Left ventricle myocardium inferior (tissue), 1 donor: ENCODE results near the gene RNF126. TPM values are rescaled to one million over a fixed set of nuclear protein-coding genes. Genes with fewer than 3 reads are reported as not detected.
"Not testable (repeated sequence)": the region's sequence is repeated elsewhere in the genome, so short reads cannot be mapped to it uniquely, and the experiment has no call there.

Source experiments
- DNase-seq: peaks from one replicate; pipeline ENCODE4 v3.0.0-alpha.2; 2020
- H3K27ac ChIP-seq: fragments of 200-600 bp; replicated peaks from 2 replicates; pipeline ENCODE4 v1.8.0; 2021
- H3K27me3 ChIP-seq: fragments of 200-600 bp; 2 replicates; pipeline ENCODE4 v1.8.0; 2021; ENCODE audit warnings: low read depth
- H3K36me3 ChIP-seq: fragments of 200-600 bp; 2 replicates; pipeline ENCODE4 v1.8.0; 2021
- H3K4me1 ChIP-seq: fragments of 200-600 bp; 2 replicates; pipeline ENCODE4 v1.8.0; 2021
- H3K4me3 ChIP-seq: fragments of 200-600 bp; 2 replicates; pipeline ENCODE4 v1.8.0; 2021; ENCODE audit warnings: mild to moderate bottlenecking, moderate library complexity
- H3K9me3 ChIP-seq: fragments of 200-600 bp; replicated peaks from 2 replicates; pipeline ENCODE4 v1.8.0; 2021
- CTCF ChIP-seq: fragments of 200-600 bp; IDR thresholded peaks from 2 replicates; pipeline ENCODE4 v1.8.0; 2021; ENCODE audit warnings: antibody characterized with exemption, mild to moderate bottlenecking, borderline replicate concordance
- intact Hi-C: fragments of 100-400 bp; cut with micrococcal nuclease; formaldehyde crosslinking; loops from one replicate; pipeline ENCODE4 v1.11.0; 2022
- total RNA-seq: library from RNA; stranded (reverse); fragmentation: NEBNext Ultra II Directional; extraction: Animal tissue kit (Norgen Biotek cat#: 25700); gene quantifications from one replicate; pipeline ENCODE4 v1.2.1, GENCODE V29; 2021
- donor health status: DM: no; HTN: yes; CAD: no; lungs with severe emphysema.

The RNF126 gene
- total RNA-seq, 1 donor from 2014 or later: 25.5 TPM

GRCh38 chr19:633786-634639 is 29.0 kb downstream of the RNF126 start:
- no peaks in the 10 kb centered on the region for H3K9me3 ChIP-seq
- intact Hi-C loops: no loop called here
- no peaks in the 10 kb centered on the region for H3K27me3 ChIP-seq
- peak overlapping the region; percentile 85 for H3K4me3 ChIP-seq
- no peak for DNase-seq
- peaks cover 49% of the 10 kb centered on the region for H3K4me1 ChIP-seq
- H3K36me3 ChIP-seq: peaks cover 13% of the 10 kb centered on the region
- TF ChIP-seq CTCF: no peak
- H3K27ac ChIP-seq: peak overlapping the region; percentile 85

GRCh38 chr19:633068-633785 is 29.8 kb downstream of the RNF126 start, which contains the start of gene POLRMT:
Gene POLRMT, minus strand, starts transcription at chr19:633537. Its CDS starts 25 bp downstream, at chr19:633512.
- intact Hi-C loops: no loop called here
- H3K9me3 ChIP-seq: no peaks in the 10 kb centered on the region
- peak; percentile 98 for DNase-seq
- peak; percentile 44 for TF ChIP-seq CTCF
- peaks cover 43% of the 10 kb centered on the region for H3K4me1 ChIP-seq
- no peaks in the 10 kb centered on the region for H3K27me3 ChIP-seq
- peak within 1 kb of the TSS; percentile 85 for H3K4me3 ChIP-seq
- peaks cover 21% of the 10 kb centered on the region for H3K36me3 ChIP-seq
- peak within 1 kb of the TSS; percentile 85 for H3K27ac ChIP-seq

- Histone ChIP-seq H3K4me1 (peaks cover 43% of the 10 kb centered on the region), H3K4me3 (peak overlapping the region; percentile 85), H3K36me3 (peaks cover 27% of the 10 kb centered on the region), H3K27ac (peak overlapping the region; percentile 85), H3K27me3 (no peaks in the 10 kb centered on the region), H3K9me3 (no peaks in the 10 kb centered on the region)
- no peak for TF ChIP-seq CTCF
- intact Hi-C loops: no loop called here
- no peak for DNase-seq
Measured at GRCh38 chr19:632579-633067, 30.4 kb downstream of the RNF126 start.

- intact Hi-C loops: no loop called here
Measured at GRCh38 chr19:629961-630714, 32.9 kb downstream of the RNF126 start.

GRCh38 chr19:629515-629914 is 33.5 kb downstream of the RNF126 start:
- Histone ChIP-seq H3K4me1 (peaks cover 41% of the 10 kb centered on the region), H3K36me3 (peaks cover 48% of the 10 kb centered on the region)
- intact Hi-C loops, H3K9me3 ChIP-seq, H3K27me3 ChIP-seq, DNase-seq, H3K27ac ChIP-seq, H3K4me3 ChIP-seq: not testable (repeated sequence)

More at GRCh38 chr19:629961-630714, 32.9 kb downstream of the RNF126 start:
- Histone ChIP-seq H3K9me3 (no peaks in the 10 kb centered on the region), H3K4me3 (no peak overlapping the region), H3K27ac (no peak overlapping the region), H3K36me3 (peaks cover 42% of the 10 kb centered on the region), H3K27me3 (no peaks in the 10 kb centered on the region), H3K4me1 (peaks cover 43% of the 10 kb centered on the region)
- DNase-seq: no peak
- TF ChIP-seq CTCF: no peak
